ENCODE results near the gene DENND4A.

DENND4A gene

DNA sequence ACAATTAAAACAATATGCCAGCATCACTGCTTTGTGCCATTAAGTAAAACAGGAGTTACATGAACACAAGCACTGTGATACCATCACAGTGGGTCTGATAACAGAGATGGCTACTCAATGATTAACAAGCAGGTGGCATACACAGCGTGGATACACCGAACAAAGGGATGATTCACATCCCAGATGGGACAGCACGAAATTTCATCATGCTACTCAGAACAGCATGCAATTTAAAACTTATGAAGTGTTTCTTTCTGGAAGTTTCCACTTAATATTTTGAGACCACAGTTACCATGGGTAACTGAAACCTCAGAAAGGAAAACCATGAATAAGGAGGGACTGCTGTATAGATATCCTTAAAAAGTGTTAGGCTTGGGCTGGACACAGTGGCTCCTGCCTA lies 125.8 kb downstream of the DENND4A start:
- DNase-seq (ENCODE audit: low read depth) = peak; percentile 70

DNA sequence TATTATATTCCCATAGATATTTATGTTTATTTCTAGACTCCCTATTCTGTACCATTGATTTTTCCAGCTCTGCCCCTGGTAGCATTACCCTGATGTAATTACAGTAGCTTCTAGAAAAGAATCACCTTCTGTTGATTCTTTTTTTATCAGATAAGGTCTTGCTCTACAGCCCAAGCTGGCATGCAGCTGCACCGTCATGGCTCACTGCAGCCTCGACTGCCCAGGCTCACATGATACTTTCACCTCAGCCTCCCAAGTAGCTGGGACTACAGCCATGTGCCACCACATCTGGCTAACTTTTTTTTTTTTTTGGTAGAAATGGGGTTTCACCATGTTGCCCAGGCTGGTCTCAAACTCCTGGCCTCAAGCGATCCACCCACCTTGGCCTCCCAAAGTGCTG lies 128.6 kb downstream of the DENND4A start:
- no peak for DNase-seq (ENCODE audit: low read depth)

DNA sequence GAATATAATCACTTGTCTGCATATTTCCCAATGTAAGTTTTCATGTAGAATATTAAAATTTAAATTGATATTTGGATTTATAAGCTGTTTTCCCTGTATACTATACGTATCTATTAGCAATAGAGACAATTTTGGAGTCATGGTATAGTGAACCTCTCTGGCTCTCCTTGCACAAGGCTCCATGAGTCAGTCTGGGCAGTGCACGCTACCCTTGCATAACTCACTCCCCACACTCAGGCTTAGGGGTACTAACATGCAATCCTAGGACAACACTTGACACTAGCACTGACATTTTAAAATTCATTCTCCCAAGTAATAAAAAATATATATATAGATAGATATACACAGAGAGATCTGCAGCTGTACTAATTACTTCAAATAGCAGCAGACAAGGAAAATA lies 131.2 kb downstream of the DENND4A start:
- DNase-seq (ENCODE audit: low read depth) = peak; percentile 46

DNA sequence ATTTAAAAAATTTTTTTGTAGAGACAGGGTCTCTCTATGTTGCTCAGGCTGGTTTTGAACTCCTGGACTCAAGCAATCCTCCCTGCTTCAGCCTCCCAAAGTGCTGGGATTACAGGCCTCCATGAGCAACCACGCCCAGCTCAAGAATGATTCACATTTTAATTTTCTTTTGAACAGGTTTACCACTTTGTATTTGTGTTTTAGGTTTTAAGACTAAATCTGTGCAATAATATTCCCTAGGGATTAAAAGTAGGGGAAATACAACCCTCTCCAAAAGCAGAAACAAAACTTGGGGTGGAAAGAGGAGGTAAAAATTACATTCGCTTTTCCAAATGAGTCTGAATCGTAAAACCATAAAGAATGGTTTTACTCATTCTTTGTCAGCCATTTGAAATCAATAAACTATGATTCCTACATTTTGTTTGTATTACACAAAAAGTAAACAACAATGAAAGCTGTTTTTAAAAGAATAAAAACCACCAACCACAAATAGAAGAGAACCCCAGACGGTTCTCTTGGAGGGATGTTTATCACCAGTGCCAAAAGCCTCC lies 132.5 kb downstream of the DENND4A start:
- no peak for DNase-seq (ENCODE audit: low read depth)

DNA sequence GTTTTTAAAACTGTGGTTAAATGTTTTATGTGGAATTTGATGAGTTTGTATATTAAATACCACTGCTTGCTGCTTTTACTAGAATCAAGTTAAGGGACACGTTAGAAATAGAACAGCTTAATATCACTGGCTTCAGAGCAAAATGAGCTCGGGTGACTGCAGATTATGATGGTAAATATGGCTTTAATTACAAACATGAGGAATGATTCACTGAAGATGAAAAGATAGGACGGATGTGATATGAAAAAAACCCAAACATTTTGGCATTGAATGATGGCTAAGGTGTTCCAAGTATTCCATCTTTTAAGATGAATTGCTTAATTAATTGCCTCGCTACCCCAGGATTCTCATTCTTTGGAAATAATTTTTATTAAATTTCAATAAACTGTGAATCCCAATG lies 136.6 kb downstream of the DENND4A start:
- DNase-seq (ENCODE audit: low read depth) = no peak

DNA sequence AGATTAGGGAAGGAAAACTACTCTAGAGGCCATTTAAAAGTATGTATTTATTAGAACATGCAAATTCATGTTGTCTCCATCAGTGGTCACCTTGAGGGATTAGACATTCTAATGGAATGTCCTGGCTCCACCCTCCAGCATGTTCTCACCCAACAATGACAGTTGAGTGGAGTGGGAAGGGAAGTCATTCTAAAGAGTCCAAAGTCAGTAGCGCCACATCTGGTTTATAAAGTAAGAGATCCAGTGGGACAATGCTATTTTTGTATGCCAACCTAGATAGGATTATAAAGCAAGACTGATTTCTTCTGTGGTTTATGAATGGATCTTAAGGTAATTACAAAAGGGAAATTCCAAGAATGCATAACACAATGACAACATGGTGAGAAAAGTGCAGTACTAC lies 137.1 kb downstream of the DENND4A start:
- peak; percentile 74 for DNase-seq (ENCODE audit: low read depth)

DNA sequence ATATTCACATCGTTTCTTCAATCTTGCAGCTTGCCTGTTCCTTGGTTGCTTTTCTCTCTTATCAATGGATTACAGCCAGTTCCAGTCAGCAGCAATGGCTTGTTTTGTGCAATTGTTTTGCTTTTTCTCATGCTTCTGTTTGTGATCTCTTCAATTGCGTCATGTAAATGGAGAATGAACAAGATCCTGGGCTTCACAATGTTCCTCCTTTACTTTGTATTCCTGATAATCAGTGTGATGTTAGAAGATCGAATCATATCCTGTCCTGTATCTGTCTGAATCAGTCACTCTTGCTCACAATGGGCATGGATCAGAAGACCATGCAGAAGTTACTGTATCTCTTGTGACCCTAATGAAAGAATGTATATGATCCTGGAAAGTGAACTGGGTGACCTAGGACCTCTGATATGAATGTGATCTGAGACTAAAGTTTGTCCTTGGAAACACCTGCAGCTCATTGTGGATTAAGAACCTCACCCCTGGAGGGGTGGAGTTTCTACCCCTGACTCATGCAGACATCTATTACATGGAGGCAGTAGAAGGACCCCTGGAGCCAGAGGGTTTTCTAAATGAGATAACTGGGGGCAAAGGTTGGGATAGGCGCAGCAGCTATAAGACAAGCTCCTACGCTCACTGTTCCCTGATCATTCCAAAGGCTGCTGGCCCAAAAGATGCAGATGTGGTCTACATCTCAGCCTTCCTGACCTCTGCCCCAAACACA lies 138.1 kb downstream of the DENND4A start:
- DNase-seq (ENCODE audit: low read depth) = peak; percentile 43

DNA sequence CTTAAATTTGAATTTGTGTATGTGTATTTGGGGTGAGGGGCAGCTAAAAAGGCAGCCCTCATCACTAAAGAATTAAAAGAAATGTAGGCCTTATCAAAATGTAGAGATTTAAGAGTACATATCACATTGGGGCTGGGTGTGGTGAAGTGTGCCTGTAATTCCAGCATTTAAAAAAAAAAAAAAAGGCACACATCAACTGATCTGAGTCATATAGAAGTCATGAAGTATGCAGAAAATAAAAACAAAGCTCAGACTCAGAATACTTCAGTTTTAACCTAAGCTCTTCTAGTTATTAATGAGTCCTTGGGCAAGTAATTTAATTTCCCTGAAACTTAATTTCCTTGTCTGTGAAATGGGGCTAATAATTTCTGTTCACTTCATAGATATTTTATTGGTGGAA lies 138.8 kb downstream of the DENND4A start:
- peak; percentile 77 for DNase-seq (ENCODE audit: low read depth)

DNA sequence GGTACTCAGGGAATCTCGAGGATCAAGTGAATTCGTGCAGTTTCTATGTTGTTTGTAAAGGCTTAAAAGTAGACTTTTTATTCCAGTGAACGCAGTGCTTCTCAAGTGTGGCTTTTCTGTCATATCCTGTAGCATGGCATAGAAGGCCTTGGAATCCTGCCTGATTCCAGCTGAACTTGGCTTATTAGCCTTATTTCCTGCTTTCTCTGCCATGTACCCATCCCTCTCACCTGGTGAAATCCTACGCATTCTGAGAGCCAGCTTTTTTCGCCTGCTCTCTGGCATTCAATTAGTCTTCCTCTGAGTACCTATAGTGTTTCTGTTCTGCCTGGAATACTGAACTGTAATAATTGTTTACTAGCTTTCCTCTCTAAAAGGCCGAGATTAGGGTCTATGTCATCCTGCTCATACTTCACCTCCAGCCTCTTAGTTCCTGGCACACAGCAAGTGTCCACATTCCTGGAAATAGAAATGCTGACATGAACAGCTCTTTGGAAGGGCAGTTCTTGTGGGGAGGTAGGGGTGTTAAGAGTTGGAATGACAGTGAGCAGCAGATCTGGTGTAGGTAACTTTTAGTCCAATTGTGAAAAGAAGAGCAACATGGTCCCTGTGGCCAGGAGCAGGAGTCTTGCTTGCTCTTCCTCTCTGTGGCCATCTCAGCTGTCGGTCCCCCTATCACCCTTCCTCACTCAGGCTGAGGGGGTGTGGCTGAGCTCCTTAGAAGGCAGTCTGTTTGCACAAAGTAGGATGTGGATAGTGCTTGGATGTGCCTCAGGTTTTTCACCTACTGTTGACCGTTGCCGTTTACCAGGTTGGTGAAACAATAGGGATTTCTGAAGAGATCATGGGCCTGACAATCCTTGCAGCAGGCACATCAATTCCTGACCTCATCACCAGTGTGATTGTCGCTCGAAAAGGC lies 140.0 kb downstream of the DENND4A start:
- no peak for DNase-seq (ENCODE audit: low read depth)

DNA sequence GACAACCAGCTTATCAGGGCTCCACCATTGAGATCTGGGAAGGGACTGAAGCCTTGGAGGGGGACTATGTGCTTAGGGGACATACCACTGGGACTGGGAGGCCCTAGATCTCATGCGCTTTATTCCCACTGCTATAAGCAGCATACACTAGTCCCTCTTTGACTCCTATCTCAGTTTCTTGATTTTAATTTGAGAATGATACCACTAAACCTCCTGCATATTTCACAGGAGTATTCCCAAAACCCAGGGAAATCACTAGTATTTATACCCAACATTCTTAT lies 141.1 kb downstream of the DENND4A start:
- no peak for DNase-seq (ENCODE audit: low read depth)

DNA sequence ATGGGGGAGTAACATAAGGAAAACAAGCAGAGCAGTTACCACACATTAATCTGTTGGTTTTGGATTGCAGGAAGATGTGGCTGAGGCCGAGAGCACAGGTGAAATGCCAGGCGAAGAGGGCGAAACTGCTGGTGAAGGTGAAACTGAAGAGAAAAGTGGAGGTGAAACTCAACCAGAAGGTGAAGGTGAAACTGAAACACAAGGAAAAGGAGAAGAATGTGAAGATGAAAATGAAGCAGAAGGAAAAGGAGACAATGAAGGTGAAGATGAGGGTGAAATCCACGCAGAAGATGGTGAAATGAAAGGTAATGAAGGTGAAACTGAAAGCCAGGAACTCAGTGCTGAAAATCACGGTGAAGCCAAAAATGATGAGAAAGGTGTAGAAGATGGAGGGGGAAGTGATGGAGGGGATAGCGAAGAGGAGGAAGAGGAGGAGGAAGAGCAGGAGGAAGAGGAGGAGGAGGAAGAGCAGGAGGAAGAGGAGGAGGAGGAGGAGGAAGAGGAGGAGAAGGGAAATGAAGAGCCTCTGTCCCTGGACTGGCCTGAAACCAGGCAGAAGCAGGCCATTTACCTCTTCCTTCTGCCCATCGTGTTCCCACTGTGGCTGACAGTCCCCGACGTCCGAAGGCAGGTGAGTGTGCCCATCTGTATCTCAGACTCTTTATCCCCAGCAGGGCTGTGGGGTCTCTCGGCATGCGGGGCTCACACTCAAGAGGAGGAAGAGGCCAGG lies 141.6 kb downstream of the DENND4A start:
- DNase-seq (ENCODE audit: low read depth) = no peak

DNA sequence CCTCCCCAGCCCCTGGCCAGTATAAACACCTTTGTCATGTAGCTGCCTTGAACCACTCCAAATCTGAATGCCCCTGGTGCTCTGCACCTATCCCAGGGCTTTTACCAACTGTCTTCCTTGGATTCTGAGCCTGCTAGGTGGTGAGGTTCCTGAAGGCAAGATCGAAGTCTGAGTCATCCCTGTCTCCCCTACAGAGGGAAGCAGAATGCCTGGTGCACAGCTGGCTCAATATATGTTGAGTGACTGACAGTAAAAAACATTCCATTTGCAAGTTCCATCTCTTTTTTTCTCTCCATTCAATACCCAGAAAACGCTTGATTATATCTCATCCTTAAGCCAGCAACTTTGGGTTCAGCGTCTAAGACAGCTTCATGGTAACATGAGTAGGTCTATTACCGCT lies 145.6 kb downstream of the DENND4A start:
- peak; percentile 46 for DNase-seq (ENCODE audit: low read depth)

DNA sequence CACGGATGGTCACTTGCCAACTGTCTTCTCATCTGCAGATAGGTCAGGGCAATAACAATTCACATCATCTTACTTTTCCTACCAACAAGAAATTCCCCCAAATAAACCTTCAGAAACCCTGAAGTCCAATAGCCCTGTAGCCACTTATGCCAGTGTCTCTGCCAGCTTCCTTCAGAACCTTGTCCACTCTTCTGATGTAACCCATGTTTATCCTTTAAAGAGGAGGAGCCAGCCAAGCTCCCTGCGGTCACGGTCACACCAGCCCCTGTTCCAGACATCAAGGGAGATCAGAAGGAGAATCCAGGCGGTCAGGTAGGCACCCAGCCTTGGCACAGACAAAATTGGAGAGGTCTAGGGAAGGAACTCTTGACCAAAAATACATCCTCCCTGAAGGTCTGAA lies 146.7 kb downstream of the DENND4A start:
- no peak for DNase-seq (ENCODE audit: low read depth)

DNA sequence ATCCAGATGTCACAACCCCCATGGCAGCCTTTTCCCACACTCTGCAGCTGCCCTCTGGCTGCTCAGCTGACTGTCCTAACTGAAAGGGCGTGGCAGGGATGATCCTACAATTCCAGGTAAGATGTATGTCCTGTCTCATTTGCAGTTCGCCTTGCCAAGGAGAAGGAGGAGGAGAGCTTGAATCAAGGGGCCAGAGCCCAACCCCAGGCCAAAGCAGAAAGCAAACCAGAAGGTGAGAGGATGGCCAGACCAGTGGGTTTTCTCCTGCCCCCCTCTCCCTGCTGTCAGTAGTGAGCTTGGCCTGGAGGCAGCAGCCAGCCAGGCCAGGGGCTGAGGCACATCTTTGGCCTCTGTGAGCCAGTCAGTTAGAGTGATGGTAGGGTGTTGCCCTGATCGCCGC lies 147.8 kb downstream of the DENND4A start:
- DNase-seq (ENCODE audit: low read depth) = no peak

DNA sequence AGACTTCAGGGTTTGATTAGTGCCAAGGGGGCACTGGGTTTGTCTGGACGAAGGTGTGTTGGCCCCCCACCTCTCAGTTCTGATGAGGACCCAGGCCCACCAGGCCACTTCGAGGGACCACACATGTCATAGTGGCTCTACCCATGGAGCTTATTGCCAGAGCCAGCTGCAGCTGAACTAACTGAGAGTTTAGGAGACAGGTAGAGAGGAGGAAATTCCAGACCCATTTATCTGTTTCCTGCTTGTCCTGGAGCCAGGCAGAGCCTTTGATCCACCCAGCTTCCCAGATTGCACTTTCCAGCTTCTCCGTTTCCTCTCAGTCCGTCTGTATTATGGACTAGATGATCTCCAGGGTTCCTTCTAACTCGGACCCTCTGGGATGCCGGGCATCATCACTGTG lies 149.5 kb downstream of the DENND4A start:
- peak; percentile 6 for DNase-seq (ENCODE audit: low read depth)

DNA sequence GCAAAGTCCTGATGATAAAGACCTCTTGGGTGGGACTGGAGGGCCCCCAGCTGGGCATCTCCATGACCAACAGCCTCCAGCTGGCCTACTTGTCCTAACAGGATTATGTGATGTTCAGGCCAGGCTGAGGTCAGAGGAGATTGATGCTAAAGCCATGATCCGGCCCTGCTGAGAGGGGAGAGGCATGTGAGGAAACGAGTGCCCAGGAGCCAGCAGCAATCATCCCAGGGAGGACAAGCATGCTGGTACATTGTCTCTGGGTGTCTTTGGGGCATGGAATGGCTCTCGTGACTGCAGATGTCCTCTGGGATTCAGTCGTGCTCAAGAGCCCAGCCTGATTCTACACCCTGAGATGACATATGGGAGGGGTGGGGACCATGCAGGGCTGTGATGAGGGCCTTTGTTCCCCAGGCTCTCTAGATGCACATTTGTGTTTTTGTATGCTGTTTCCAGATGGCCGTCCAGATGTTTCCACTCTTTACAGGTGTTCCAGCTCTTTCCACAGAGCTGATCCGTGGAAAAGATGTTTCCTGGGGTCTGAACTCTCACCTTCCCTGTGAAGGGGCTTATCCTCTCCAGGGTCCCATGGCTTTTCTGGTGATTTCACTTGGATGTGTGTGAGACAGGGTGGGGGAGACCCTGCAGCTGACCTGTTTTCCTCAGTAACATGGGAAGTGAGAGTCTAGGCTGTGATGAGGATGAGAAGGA lies 150.2 kb downstream of the DENND4A start:
- DNase-seq (ENCODE audit: low read depth) = peak; percentile 5

DNA sequence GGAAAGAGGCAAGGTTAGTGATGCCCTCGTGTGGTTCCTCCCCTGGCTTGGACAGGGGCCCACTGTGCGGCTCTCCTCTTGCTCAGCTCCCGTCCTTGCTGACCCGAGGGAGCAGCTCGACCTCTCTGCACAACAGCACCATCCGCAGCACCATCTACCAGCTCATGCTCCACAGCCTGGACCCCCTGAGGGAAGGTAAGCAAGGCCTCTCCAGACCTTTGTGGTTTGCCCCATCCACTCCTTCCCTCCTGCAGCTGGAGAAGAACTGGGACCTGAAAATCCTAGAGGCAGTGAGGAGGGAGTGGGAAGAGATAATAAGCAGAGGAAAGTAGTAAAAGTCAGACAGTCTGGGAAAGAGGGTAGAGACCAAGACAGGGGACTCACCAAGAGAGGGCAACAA lies 152.6 kb downstream of the DENND4A start:
- DNase-seq (ENCODE audit: low read depth) = no peak

DNA sequence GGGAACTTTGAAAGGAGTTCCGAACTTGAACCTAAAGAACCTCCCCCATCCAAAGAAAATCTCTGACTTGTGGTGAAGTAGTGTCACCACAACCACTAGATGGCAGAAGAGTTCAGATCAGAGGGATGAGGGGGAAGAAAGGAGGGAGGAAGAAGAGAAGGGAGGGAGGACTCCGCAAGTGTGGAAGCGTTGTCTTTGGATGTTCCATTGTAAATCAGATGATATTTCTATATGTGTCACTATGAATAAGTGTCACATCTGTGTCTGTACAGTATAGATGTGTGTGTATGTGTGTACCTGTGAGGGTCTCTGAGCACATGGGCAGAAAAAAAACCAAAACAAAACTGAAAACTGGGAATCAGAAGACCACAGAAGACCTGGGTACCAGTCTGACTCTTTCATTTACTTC lies 153.4 kb downstream of the DENND4A start:
- peak; percentile 80 for DNase-seq (ENCODE audit: low read depth)

DNA sequence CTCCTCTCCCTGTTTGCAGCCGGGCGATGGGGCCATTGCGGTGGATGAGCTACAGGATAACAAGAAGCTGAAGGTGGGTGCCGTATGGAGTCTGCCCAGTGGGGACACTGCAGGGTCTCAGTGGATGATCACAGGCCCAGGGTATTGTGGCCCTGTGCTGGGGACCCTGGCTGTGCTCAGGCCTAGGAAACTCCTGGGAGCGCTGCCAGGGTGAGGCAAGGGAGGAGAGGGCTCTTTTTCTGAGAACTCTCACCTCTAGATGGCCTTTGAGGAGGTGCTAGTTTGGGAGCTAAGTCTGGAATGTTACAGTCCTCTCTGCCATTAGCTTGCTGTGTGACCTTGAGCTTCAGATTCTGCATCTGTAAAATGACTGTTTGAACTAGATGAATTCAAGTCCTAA lies 154.0 kb downstream of the DENND4A start:
- DNase-seq (ENCODE audit: low read depth) = no peak

DNA sequence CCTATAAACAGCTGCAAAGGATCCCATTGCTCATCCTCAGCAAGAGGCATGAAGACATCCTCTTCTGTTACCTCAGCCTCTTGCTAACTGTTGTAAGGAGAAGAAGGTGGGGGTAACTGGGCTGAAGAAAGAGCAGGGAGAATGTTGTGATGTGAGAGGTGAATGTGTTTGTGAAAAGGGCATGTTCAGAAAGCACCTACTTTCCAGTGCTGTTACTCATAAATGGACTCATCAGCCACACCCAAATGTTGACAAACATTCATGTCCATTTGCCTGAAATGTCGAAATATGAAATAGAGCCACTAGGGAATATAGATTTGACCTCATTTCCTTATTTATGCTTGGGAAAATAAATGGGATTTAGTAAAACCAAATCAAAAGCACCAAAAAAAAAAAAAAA lies 157.7 kb downstream of the DENND4A start:
- peak; percentile 50 for DNase-seq (ENCODE audit: low read depth)

DNA sequence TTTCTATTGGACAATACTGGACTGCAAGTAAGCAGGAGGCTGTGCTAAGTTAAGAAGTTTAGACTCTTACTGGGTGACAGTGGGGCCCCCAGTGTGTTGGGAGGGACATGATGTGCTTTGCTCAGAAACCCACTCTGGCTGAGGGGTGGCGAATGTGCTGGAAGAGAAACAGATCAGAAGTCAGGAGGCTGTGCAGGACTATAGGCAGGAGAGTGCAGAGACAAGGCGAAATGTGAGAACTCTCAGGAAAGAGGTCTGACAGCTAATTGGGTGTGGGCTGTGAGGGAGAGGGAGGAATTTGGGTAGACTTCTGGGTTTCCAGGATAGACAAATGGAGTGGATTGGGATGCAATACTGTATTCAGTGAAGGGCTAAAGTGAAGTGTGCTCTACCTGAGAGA lies 158.3 kb downstream of the DENND4A start:
- no peak for DNase-seq (ENCODE audit: low read depth)

DNA sequence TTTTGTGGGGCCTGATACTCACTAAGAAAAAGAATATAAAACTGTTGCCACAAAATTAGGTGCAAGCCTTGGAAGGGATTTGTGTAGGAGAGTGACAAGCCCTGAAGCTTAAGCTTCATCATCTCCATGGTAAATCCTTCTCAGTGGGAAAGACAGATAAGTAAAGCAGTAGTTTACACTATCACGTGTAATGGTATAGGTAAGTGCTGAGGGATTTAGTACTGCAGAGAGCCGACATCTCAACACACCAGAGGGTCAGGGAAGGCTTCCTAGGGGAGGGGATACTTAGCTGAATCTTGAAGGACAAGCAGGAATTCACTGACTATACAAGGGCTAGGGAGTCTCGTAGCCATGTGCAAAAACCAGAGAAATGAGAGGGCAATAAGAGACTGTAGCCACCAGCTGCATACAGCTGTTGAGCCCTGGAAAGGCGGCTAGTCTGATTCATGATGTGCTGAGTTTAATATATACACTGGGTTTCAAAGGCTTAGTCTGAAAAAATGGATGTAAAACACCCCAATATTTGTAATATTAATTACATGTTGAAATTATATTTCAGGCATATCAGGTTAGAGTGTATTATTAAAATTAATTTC lies 159.2 kb downstream of the DENND4A start:
- DNase-seq (ENCODE audit: low read depth) = no peak
